Bronchial epithelial cell (primary cell): ENCODE data around the gene SLC9A9. TPM values are rescaled to one million over a fixed set of nuclear protein-coding genes. Genes with fewer than 3 reads are reported as not detected.

Experiments
- DNase-seq: peaks from one replicate; pipeline ENCODE4 v3.0.0-alpha.2; 2010; ENCODE audit warnings: low read depth
- FAIRE-seq: peaks from 2 replicates; lab custom pipeline; 2011; peaks lifted over from hg19 to GRCh38; lab: Jason Lieb, UNC
- H3K27me3 ChIP-seq: 2 replicates; pipeline ENCODE4 v1.5.1; 2011; ENCODE audit warnings: low read length; ENCODE audit not compliant: control insufficient read depth, insufficient read depth
- H3K36me3 ChIP-seq: 2 replicates; pipeline ENCODE4 v1.5.1; 2011; ENCODE audit warnings: low read length; ENCODE audit not compliant: control insufficient read depth, insufficient read depth
- H3K4me3 ChIP-seq: 2 replicates; pipeline ENCODE4 v1.5.1; 2011; ENCODE audit warnings: mild to moderate bottlenecking, low read depth, low read length, control low read depth
- total RNA-seq: library from RNA; depleted of rRNA; stranded (reverse); fragments of >200 nt; gene quantifications from 2 replicates; pipeline ENCODE4 v1.2.1, GENCODE V29; 2014
- TF ChIP-seq, protein P1 (sequence below): IDR thresholded peaks from 2 replicates; pipeline ENCODE4 v1.5.1; 2011; ENCODE audit warnings: mild to moderate bottlenecking, moderate library complexity, low read length, control low read depth, inconsistent platforms; ENCODE audit not compliant: insufficient read depth, severe bottlenecking

Gene SLC9A9
- total RNA-seq, 1 donor from 2014 or later, result 1.3 TPM

DNA sequence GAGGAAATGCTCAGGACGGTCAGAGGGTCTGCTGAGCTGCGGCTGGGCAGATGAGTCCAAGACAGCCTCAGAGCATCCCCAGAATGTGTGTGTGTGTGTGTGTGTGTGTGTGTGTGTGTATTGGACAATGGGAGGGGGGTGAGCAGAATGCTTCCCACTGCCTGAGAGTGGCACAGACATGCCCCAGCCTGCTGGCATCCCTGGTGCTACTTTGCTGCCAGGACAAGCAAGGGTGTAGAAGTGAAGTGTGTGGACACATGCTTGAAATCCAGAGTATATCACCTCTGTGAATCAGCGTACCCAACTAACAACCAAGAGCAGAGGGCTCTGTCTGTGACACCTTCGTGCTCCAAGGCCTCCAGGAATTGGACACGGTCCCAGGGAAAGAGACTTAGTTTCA lies 76.3 kb downstream of the SLC9A9 start:
- no peaks in the 10 kb centered on the region for H3K27me3 ChIP-seq
- no peak overlapping the region for H3K4me3 ChIP-seq
- TF ChIP-seq, protein P1, sequence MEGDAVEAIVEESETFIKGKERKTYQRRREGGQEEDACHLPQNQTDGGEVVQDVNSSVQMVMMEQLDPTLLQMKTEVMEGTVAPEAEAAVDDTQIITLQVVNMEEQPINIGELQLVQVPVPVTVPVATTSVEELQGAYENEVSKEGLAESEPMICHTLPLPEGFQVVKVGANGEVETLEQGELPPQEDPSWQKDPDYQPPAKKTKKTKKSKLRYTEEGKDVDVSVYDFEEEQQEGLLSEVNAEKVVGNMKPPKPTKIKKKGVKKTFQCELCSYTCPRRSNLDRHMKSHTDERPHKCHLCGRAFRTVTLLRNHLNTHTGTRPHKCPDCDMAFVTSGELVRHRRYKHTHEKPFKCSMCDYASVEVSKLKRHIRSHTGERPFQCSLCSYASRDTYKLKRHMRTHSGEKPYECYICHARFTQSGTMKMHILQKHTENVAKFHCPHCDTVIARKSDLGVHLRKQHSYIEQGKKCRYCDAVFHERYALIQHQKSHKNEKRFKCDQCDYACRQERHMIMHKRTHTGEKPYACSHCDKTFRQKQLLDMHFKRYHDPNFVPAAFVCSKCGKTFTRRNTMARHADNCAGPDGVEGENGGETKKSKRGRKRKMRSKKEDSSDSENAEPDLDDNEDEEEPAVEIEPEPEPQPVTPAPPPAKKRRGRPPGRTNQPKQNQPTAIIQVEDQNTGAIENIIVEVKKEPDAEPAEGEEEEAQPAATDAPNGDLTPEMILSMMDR, result no peak
- FAIRE-seq (peak; percentile 66), DNase-seq (peak; percentile 73)
- no peaks in the 10 kb centered on the region for H3K36me3 ChIP-seq

GRCh38 chr3:143771258-143771657 lies 77.0 kb downstream of the SLC9A9 start:
- no peaks in the 10 kb centered on the region for H3K36me3 ChIP-seq
- no peak overlapping the region for H3K4me3 ChIP-seq
- DNase-seq, result peak; percentile 59
- TF ChIP-seq, protein P1, result no peak
- FAIRE-seq, result no peak
- H3K27me3 ChIP-seq, result no peaks in the 10 kb centered on the region

DNA sequence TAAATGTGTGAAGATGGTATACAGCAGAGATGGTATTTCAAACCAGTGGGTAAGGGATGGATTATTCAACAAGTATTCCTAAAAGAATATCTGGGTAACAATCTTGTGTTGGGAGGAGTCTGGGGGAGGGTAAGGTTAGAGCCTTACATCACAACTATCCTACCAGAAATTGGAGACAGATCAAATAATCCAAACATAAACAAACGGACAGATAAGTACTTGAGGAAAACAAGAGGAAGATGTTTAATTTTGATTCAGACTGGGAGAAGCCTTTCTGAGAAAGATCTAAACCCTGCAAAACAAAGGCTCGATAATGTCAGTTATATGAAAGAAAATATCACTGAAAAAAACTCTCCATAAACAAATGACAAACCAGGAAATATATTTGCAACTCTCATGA lies 77.9 kb downstream of the SLC9A9 start:
- TF ChIP-seq, protein P1, result no peak
- H3K4me3 ChIP-seq, result no peak overlapping the region
- FAIRE-seq, result no peak
- no peaks in the 10 kb centered on the region for H3K36me3 ChIP-seq
- no peak for DNase-seq
- no peaks in the 10 kb centered on the region for H3K27me3 ChIP-seq

DNA sequence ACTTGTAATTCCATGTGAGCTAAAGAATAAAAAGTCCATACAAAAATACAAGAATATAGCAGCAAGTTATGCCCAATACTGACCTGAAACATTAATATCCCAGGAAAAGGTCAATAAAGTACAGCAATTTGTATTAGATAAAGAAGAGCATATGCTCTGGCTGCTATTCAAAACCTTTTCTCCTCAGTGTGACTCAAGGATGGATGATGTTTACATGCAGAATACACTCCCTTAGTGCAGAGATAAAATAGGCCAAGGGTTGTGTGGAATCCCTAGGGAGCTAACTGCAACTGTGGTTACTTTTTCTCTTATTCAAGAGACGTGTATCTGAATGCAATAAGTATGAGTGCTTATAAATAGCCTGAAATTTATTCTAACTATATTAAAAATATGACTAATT lies 78.7 kb downstream of the SLC9A9 start:
- no peak for FAIRE-seq
- no peaks in the 10 kb centered on the region for H3K27me3 ChIP-seq

DNA sequence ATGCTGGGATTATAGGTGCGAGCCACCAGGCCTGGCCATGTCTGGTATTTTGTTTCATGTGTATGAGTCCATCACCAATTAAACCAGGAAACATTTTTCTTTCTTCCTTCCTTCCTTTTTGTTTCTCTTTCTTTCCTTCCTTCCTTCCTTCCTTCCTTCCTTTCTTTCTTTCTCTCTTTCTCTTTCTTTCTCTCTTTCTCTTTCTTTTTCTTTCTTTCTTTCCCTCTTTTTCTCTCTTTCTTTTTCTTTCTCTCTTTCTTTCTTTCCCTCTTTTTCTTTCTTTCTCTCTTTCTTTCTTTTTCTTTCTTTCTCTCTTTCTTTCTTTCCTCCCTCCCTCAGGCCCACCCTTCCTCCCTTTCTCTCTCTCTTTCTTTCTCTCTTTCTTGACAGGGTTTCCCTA lies 83.4 kb downstream of the SLC9A9 start:
- no peak for DNase-seq
- H3K4me3 ChIP-seq, result no peak overlapping the region
- TF ChIP-seq, protein P1, result no peak
- no peaks in the 10 kb centered on the region for H3K27me3 ChIP-seq
- no peaks in the 10 kb centered on the region for H3K36me3 ChIP-seq
- no peak for FAIRE-seq

More for the DNA sequence above, 78.7 kb downstream of the SLC9A9 start:
- DNase-seq, result no peak
- H3K4me3 ChIP-seq, result no peak overlapping the region
- TF ChIP-seq, protein P1, result no peak
- H3K36me3 ChIP-seq, result no peaks in the 10 kb centered on the region

- Histone ChIP-seq H3K27me3 (no peaks in the 10 kb centered on the region), H3K36me3 (no peaks in the 10 kb centered on the region), H3K4me3 (no peak overlapping the region)
- DNase-seq, result peak; percentile 36
- no peak for FAIRE-seq
- TF ChIP-seq, protein P1, result peak; percentile 37
These were observed 84.6 kb downstream of the SLC9A9 start for GRCh38 chr3:143763564-143764162.
